SK-N-SH treated with all-trans-retinoic acid at 6 μM for 48 hours (cell line): ENCODE data around the gene GPRIN3.

Source experiments
- ATAC-seq: fragments of 200-7000 bp; cut with Tn5 transposase; 3 replicates; pipeline ENCODE4 v1.9.1; 2020; ENCODE audit warnings: mild to moderate bottlenecking, moderate library complexity
- ARNTL ChIP-seq: fragments of 450-650 bp; formaldehyde crosslinking; IDR thresholded peaks from 2 replicates; pipeline ENCODE4 v1.5.0; 2020; ENCODE audit warnings: low read depth, mild to moderate bottlenecking, moderate library complexity, borderline replicate concordance
- CSDC2 ChIP-seq: fragments of 250-450 bp; sonication (Bioruptor Pico); IDR thresholded peaks from 2 replicates; pipeline ENCODE4 v1.5.0; 2020; ENCODE audit warnings: mild to moderate bottlenecking, moderate library complexity
- GLIS3 ChIP-seq: fragments of 250-450 bp; sonication (Bioruptor Pico); IDR thresholded peaks from 2 replicates; pipeline ENCODE4 v1.5.0; 2020; ENCODE audit warnings: mild to moderate bottlenecking, moderate library complexity
- ISL1 ChIP-seq: fragments of 250-450 bp; sonication (Bioruptor Pico); IDR thresholded peaks from 2 replicates; pipeline ENCODE4 v2.1.2; 2022; ENCODE audit warnings: mild to moderate bottlenecking, moderate library complexity
- PPARA ChIP-seq: fragments of 250-450 bp; sonication (Bioruptor Pico); IDR thresholded peaks from 2 replicates; pipeline ENCODE4 v1.5.0; 2020; ENCODE audit warnings: mild to moderate bottlenecking, borderline replicate concordance
- RARB ChIP-seq: fragments of 250-450 bp; sonication (Bioruptor Pico); IDR thresholded peaks from 2 replicates; pipeline ENCODE4 v1.8.0; 2021; ENCODE audit warnings: mild to moderate bottlenecking, moderate library complexity
- SNAI2 ChIP-seq: fragments of 250-450 bp; sonication (Bioruptor Pico); IDR thresholded peaks from 2 replicates; pipeline ENCODE4 v1.5.0; 2020; ENCODE audit warnings: mild to moderate bottlenecking, moderate library complexity
- TCF4 ChIP-seq: fragments of 250-450 bp; sonication (Bioruptor Pico); IDR thresholded peaks from 2 replicates; pipeline ENCODE4 v1.8.0; 2021; ENCODE audit warnings: mild to moderate bottlenecking, moderate library complexity, borderline replicate concordance
- TOX ChIP-seq: fragments of 250-450 bp; sonication (Bioruptor Pico); IDR thresholded peaks from 2 replicates; pipeline ENCODE4 v1.8.0; 2021; ENCODE audit warnings: mild to moderate bottlenecking, moderate library complexity, borderline replicate concordance
- ZC3H10 ChIP-seq: fragments of 250-450 bp; sonication (Bioruptor Pico); IDR thresholded peaks from 2 replicates; pipeline ENCODE4 v1.5.1; 2021; ENCODE audit warnings: mild to moderate bottlenecking, moderate library complexity
- ZFP3 ChIP-seq: fragments of 250-450 bp; sonication (Bioruptor Pico); IDR thresholded peaks from 2 replicates; pipeline ENCODE4 v1.5.0; 2020; ENCODE audit warnings: mild to moderate bottlenecking, moderate library complexity
- ZNF70 ChIP-seq: fragments of 450-650 bp; formaldehyde crosslinking; IDR thresholded peaks from 2 replicates; pipeline ENCODE4 v1.5.0; 2020; ENCODE audit warnings: mild to moderate bottlenecking, moderate library complexity
- TF ChIP-seq, protein P1 (sequence below): fragments of 250-450 bp; sonication (Bioruptor Pico); IDR thresholded peaks from 2 replicates; pipeline ENCODE4 v1.8.0; 2021; ENCODE audit warnings: low read depth, mild to moderate bottlenecking, moderate library complexity, borderline replicate concordance
- TF ChIP-seq, protein P2 (sequence below): fragments of 250-450 bp; sonication (Bioruptor Pico); IDR thresholded peaks from 2 replicates; pipeline ENCODE4 v1.8.0; 2020; ENCODE audit warnings: mild to moderate bottlenecking, moderate library complexity, borderline replicate concordance
- TF ChIP-seq, protein P3 (sequence below): fragments of 250-450 bp; sonication (Bioruptor Pico); IDR thresholded peaks from 2 replicates; pipeline ENCODE4 v1.5.1; 2020; ENCODE audit warnings: low read depth, mild to moderate bottlenecking, moderate library complexity
- TF ChIP-seq, protein P4 (sequence below): fragments of 250-450 bp; sonication (Bioruptor Pico); IDR thresholded peaks from 2 replicates; pipeline ENCODE4 v1.5.0; 2020; ENCODE audit warnings: mild to moderate bottlenecking, moderate library complexity
- TF ChIP-seq, protein P5 (sequence below): fragments of 250-450 bp; sonication (Bioruptor Pico); IDR thresholded peaks from 2 replicates; pipeline ENCODE4 v1.5.1; 2021; ENCODE audit warnings: mild to moderate bottlenecking, moderate library complexity

GPRIN3 gene

DNA sequence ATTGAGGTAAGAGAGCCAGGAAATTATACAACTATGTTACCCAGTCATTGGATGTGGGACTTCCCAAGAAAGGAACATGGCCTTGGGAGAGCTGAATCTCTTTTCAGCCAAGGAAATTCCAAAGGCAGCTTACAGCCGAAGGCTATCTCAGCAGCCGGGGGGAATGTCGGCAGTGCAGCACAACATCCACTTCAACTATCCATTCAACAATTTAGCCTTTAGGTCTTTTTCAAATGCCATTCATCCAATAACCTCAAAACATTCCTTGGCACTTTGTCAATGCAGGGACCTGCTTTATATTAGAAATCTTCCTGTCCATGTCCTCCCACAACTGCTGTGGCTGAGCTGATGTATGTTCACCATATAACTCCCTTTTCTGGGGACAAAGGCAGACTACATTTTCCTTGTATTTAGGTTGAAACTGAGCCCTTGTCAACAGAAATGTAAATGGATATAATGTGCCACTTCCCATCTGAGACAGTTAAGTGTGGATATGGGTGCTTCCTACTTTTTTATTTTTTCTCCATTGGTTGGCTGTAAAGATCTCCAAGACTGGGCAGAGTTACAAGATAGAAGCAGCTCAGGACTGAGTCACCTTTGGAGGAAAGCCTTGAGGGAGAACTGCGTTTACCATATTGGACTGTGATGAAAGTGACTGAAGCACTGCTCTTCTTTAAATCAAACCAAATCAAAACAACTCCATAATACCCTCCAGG lies 94.8 kb downstream of the GPRIN3 start:
- TF ChIP-seq CSDC2 (CRISPR knock-in tag) (no peak), ISL1 (CRISPR knock-in tag) (no peak), ARNTL (no peak)
- TF ChIP-seq, protein P1, sequence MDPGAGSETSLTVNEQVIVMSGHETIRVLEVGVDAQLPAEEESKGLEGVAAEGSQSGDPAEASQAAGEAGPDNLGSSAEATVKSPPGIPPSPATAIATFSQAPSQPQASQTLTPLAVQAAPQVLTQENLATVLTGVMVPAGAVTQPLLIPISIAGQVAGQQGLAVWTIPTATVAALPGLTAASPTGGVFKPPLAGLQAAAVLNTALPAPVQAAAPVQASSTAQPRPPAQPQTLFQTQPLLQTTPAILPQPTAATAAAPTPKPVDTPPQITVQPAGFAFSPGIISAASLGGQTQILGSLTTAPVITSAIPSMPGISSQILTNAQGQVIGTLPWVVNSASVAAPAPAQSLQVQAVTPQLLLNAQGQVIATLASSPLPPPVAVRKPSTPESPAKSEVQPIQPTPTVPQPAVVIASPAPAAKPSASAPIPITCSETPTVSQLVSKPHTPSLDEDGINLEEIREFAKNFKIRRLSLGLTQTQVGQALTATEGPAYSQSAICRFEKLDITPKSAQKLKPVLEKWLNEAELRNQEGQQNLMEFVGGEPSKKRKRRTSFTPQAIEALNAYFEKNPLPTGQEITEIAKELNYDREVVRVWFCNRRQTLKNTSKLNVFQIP (CRISPR knock-in tag): no peak
- TF ChIP-seq, protein P2, sequence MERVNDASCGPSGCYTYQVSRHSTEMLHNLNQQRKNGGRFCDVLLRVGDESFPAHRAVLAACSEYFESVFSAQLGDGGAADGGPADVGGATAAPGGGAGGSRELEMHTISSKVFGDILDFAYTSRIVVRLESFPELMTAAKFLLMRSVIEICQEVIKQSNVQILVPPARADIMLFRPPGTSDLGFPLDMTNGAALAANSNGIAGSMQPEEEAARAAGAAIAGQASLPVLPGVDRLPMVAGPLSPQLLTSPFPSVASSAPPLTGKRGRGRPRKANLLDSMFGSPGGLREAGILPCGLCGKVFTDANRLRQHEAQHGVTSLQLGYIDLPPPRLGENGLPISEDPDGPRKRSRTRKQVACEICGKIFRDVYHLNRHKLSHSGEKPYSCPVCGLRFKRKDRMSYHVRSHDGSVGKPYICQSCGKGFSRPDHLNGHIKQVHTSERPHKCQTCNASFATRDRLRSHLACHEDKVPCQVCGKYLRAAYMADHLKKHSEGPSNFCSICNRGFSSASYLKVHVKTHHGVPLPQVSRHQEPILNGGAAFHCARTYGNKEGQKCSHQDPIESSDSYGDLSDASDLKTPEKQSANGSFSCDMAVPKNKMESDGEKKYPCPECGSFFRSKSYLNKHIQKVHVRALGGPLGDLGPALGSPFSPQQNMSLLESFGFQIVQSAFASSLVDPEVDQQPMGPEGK (CRISPR knock-in tag): no peak
- ATAC-seq: no peak

DNA sequence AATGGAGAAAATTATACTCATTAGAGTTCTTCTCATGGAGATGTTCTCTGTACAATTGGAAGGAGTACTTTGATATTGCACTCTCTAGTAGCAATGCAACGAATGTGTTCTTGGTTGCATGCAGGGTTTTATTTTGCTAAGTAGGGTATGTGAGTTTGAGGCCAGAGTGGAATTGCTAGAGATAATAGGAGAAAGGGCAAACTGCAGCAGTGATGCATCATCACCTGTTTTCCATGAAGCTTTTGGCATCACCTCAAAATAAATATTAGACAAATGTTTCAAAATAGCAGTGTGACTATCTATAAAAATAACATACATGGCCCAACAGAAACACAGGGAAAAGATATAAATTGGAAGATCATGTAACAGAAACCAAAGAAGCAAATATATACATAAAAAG lies 103.0 kb downstream of the GPRIN3 start:
- TF ChIP-seq, protein P1 (CRISPR knock-in tag): no peak
- TF ChIP-seq, protein P3, sequence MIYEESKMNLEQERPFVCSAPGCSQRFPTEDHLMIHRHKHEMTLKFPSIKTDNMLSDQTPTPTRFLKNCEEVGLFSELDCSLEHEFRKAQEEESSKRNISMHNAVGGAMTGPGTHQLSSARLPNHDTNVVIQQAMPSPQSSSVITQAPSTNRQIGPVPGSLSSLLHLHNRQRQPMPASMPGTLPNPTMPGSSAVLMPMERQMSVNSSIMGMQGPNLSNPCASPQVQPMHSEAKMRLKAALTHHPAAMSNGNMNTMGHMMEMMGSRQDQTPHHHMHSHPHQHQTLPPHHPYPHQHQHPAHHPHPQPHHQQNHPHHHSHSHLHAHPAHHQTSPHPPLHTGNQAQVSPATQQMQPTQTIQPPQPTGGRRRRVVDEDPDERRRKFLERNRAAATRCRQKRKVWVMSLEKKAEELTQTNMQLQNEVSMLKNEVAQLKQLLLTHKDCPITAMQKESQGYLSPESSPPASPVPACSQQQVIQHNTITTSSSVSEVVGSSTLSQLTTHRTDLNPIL (CRISPR knock-in tag): no peak
- TF ChIP-seq GLIS3 (CRISPR knock-in tag) (no peak), RARB (CRISPR knock-in tag) (no peak), CSDC2 (CRISPR knock-in tag) (no peak), SNAI2 (CRISPR knock-in tag) (no peak), TOX (CRISPR knock-in tag) (no peak), ZNF70 (no peak)
- TF ChIP-seq, protein P4, sequence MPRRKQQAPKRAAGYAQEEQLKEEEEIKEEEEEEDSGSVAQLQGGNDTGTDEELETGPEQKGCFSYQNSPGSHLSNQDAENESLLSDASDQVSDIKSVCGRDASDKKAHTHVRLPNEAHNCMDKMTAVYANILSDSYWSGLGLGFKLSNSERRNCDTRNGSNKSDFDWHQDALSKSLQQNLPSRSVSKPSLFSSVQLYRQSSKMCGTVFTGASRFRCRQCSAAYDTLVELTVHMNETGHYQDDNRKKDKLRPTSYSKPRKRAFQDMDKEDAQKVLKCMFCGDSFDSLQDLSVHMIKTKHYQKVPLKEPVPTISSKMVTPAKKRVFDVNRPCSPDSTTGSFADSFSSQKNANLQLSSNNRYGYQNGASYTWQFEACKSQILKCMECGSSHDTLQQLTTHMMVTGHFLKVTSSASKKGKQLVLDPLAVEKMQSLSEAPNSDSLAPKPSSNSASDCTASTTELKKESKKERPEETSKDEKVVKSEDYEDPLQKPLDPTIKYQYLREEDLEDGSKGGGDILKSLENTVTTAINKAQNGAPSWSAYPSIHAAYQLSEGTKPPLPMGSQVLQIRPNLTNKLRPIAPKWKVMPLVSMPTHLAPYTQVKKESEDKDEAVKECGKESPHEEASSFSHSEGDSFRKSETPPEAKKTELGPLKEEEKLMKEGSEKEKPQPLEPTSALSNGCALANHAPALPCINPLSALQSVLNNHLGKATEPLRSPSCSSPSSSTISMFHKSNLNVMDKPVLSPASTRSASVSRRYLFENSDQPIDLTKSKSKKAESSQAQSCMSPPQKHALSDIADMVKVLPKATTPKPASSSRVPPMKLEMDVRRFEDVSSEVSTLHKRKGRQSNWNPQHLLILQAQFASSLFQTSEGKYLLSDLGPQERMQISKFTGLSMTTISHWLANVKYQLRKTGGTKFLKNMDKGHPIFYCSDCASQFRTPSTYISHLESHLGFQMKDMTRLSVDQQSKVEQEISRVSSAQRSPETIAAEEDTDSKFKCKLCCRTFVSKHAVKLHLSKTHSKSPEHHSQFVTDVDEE (CRISPR knock-in tag): no peak
- TF ChIP-seq, protein P2 (CRISPR knock-in tag): no peak
- no peak for ATAC-seq

DNA sequence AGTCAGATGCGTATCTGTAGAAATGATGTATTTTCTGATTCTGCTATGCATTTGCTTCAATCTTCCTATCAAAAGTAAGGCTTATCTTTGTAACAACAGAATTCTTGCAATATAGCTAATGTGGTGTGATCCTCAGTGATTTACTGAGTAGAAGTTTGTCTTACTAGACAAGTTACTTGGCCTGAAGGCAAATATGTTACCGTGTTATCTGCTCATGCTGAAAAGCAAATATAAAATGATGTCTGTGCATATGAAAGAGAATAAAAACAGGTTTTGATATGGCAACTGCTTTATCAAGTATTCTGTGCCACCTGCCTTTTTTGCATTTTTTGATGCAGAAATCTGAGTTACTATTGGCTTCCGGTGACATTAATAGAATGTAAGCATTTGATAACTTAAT lies 103.7 kb downstream of the GPRIN3 start:
- TF ChIP-seq, protein P4 (CRISPR knock-in tag): no peak
- TF ChIP-seq TCF4 (CRISPR knock-in tag): no peak
- no peak for TF ChIP-seq ZFP3 (CRISPR knock-in tag)
- TF ChIP-seq TOX (CRISPR knock-in tag): no peak
- TF ChIP-seq, protein P5, sequence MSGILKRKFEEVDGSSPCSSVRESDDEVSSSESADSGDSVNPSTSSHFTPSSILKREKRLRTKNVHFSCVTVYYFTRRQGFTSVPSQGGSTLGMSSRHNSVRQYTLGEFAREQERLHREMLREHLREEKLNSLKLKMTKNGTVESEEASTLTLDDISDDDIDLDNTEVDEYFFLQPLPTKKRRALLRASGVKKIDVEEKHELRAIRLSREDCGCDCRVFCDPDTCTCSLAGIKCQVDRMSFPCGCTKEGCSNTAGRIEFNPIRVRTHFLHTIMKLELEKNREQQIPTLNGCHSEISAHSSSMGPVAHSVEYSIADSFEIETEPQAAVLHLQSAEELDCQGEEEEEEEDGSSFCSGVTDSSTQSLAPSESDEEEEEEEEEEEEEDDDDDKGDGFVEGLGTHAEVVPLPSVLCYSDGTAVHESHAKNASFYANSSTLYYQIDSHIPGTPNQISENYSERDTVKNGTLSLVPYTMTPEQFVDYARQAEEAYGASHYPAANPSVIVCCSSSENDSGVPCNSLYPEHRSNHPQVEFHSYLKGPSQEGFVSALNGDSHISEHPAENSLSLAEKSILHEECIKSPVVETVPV (CRISPR knock-in tag): no peak
- TF ChIP-seq ZNF70: no peak
- TF ChIP-seq, protein P3 (CRISPR knock-in tag): no peak
- TF ChIP-seq ZC3H10: no peak
- TF ChIP-seq SNAI2 (CRISPR knock-in tag): no peak
- TF ChIP-seq GLIS3 (CRISPR knock-in tag): no peak
- TF ChIP-seq RARB (CRISPR knock-in tag): no peak
- no peak for TF ChIP-seq PPARA (CRISPR knock-in tag)
- no peak for TF ChIP-seq ARNTL
- ATAC-seq: no peak
